ENCODE measurements around the gene PRAC2.

PRAC2 gene

DNA sequence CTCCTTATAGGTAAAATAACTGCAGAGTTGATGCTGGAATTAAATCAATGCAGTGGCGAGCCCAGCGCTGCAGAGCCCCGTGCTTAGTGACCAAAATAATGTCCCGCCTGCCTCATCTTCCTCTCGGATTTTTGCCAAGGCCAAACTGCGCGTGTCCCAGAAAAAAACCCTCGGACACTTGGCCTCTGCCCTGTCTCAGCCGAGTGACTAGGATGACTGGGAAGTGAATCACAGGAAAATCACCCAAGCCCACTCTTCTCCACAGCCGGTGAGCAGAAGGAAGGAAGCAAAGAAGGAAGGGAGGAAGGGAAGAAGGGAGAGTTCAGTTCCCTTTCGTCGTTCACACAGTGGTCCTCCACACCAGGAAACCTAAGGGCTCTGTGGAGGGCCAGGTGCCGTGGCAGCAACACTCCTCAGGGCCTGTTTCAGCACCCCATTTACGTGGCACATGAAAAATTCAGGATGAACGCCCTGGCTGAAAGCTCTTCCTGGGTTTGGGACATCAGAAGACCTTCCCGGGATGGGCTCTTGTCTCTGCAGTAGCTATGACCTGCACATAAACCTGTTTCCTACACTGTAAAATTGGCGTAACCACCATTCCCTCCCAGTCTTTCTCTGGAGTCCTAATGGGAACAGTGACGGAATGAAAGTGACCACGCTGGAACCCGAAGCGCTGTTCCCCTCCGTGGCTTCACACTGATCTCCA is 31.0 kb downstream of the PRAC2 start:
- DNase-seq: no peak

DNA sequence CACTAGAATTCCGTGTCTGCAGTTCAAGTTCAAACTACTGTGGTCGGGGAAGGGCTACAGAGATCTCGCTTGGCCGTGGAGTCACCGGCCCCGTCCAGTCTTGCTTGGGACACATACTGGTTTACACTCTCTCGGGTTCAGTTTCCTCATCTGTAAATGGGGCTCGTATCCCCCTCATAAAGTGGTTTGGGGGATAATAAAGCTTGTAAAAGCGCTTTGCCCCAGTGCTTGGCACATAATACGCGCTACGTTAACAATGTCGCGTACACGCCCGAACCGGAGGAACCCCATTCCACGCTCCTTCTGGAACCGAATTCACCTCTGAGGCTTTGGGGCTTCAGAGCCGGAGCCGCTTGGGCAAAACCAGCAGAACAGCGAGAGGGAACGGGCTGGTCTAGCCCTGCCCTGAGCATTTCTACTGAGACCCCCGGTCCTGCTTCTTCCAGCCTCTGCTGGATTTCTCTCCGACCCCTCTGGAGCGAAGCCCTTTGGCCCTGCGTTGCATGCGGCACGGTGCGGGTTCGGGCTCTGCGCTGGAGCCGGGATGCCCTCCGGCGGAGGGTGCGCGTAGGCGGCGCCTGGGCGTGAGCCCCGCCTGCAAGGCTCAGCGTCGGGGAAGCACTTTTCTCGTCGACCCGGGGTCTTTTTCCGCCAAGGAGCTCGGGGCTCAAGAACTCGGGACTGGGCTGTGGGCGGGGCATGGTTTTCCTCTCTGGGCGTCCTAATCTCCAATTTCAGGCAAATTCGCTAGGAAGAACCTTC is 31.7 kb downstream of the PRAC2 start:
- no peak for DNase-seq

DNA sequence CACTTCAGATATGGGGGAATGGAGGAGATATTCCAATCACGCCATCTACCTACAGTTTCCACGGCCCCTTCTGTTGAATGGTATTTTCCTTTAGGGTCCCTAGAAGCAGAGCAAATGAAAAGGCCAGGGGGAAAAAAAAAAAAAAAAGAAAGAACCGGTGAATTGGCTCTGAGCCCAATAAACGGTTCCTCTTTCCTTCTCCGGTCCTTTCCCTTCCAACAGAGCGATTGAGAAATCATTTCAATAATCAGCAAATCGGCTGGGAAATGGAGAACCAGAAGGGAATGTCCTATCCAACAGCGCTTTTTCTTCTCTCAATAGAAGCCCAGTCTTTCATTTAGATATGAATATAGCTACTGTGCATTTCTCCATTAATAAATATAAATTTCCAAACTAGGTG is 32.4 kb downstream of the PRAC2 start:
- no peak for DNase-seq

DNA sequence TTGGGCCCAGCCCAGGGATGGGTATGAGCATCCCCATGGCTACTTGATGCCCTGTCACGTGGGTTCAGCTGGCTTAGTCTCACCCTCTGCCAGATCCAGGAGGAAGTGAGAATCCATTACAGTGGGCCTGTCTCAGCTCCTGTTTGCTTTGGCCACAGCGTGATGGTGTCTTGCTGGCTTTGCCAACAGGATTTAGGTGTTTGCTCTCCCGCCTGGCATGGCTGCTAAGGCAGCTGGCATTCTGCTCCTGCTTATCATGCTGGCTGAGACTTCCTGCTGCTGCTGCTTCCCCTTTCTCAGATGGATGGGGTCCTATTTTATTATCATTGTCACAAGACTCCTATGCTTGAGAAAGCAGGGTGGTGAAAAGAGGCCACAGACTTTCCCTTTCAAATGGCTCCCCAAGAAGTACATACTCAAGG is 33.9 kb downstream of the PRAC2 start:
- DNase-seq: peak in 1 of 56 donors; percentile 25

DNA sequence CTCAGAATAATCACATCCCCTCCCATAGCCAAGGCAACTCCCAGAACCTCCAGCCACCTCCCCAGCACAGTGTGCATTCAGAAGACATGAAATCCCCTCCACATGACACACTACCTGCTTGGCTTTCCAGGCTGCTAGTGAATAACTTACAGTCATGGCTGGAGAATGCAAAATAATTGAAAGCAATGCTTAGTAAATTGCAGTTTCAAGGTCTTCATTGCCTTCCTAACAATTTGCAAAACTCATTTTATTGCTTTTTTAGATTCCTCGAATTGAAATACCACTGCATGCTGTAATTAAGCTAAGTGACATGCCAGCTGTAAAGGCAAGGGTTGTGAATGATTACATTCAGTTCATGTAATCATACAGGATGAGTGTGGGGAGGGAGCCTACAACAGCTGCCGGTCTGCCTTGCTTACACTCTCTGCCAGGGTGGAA is 34.6 kb downstream of the PRAC2 start:
- no peak for DNase-seq

DNA sequence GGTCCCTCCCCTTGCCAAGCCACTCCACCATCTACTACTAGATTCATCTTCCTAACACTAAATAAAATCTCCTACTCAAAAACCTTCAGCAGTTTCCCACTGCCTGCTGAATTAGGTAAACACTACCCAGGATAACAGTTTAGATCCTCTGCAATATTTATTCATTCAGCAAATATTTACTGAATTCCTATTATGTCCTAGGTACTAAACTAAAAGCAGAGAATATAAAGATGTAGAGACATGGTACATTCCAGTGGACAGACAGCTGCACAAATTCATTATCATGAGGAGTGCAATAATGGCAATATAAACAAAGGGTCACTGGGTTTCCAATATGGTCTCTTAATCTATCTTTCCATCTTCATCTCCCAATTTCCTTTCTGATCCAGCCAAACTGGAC is 36.3 kb downstream of the PRAC2 start:
- no peak for DNase-seq

DNA sequence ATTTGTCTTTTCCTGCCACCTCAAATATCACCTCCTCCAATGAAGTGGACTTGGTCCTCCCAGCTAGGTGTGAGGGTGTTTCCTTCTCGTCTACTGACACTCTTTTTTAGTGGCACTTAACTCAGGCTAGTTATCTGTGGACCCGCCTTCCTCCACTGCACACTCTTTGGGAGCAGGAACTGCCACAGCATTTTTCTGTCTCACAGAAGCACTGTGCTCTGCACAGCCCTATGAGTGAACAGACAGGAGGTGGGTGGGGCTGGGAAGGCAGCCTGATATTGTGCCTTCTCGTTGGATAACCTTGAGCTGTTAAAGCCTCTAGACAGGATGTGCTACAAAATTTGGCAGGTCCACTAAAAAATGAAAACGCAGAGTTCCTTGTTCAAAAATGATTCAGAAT is 37.4 kb downstream of the PRAC2 start:
- no peak for DNase-seq

DNA sequence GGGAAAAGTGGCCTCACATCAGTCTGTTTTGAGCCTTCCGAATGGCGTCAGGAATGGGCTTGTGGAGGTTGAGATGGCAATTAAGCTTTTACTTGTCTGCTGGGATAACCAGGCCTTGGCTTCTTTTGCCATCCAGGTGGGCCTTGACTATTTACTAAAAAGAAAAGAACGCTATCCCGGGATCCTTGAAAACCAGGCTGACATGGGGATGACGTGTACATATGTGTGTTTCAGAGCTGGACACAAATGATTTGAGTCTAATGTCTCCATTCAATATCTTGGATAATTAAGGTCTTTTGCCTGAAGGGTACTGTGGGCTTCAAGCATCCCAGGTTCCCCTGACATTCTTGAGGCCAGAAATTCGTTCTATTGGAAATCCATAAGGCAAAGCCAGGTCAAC is 38.1 kb downstream of the PRAC2 start:
- DNase-seq: no peak

DNA sequence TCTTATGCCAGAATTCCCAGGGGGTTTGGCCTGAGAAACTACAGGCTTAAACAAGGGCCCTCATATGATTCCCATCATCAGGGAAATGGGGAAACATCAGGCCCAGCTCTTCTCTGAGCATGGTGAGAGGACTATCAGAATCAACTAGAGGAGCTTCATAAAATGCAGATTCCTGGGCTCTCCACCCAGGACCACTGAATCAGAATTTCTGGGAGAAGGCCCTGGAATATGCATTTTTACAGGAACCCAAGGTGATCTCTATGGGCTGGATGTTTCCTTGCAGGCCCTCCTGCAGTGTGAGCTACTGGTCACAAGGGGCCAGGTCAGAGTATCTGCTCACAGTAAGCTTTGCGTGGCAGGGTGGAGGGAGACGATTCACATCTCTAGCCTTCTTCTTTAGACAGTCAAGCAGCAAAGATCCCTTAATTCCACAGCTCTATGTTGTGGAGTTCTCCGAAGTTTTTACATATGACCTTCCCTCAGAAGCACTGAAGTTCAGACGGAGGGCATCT is 44.3 kb downstream of the PRAC2 start:
- DNase-seq: no peak

DNA sequence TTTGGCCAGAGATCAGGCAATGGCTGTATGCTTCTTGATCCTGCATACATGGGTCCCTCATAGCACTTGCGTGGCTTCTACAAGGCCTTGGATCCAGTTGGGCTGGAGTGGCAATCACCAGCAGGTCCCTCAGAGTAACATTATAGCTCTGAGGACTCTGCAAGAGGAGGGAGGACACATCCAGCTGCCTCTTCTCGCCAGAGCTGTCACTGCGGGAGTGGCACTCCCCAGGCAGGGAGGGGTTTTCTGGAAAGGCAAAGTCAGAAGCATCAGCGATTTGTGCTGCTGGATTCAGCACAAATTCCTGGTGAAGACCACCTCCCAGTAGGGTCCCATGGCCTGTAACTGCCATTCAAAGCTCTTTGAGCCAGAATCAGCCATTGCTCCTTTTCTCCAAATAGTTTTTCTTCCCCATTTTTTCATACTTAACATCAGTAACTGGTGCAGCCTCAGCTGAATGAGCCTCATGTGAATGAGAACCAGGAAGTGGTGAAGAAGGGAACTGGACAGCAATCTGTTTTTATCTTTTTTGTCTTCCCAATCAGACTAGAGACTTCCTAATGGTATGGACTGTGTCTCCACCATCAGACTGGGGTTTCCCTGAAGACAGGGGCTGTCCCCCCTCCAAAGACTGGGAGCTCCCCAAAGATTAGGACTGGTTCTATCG is 46.2 kb downstream of the PRAC2 start:
- no peak for DNase-seq

DNA sequence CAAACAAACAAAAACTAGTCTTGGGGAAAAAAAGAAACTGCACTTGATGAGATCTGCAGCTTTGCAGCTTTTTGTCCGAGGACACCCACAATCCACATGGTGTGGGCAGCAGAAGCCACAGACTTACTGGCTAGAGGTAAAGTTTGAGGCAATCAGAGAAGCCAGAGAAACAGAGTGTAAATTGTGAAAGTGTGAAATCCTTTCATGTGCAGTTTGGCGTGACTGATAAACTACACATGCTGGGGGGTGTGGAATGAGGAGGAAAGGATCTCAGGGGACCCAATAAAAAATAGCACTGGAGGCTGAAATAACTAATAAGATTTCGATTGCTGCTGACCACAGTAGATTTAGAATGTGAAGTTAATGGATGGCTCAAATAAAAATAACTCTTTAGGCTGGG is 48.0 kb downstream of the PRAC2 start:
- no peak for DNase-seq

DNA sequence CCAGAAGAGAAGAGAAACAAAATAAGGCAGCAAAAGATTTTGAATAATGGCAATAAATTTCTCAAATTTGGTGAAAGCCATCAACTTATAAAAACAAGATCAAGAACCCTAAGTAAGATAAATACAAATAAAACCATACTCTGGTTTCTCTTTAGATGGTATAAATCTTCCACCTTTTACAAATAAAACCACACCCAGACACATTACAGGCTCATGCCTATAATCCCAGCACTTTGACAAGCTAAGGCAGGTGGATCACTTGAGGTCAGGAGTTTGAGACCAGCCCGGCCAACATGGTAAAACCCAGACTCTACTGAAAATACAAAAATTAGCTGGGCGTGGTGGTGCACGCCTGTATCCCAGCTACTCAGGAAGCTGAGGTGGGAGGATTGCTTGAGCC is 50.3 kb downstream of the PRAC2 start:
- DNase-seq: no peak
